ENCODE data around the gene MRPL51. TPM values are rescaled to one million over a fixed set of nuclear protein-coding genes. Genes with fewer than 3 reads are reported as not detected.

The MRPL51 gene
- total and polyA plus RNA-seq, 10 of the 15 experiments (the other 5 are each of a cell fraction or from before 2014, with no cell fraction given): 137 to 1,202 (median 267) TPM

DNA sequence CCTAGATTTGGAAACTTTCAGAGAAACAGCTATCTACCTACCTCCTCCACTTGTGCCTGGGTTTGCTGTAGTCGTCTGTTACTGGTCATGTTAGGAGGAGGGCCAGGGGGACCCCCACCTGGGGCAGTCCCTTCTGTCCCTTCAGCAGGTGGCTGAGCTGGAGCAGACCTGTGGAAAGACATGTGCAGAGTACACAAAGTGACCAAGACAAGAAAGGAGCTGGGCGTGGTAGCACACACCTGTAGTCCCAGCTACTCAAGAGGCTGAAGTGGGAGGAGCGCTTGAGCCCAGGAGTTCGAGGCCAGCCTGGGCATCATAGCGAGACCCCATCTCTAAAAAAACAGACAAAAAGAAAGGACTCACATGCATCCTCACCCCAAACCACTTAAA lies 26.9 kb downstream of the MRPL51 start:
- in situ Hi-C loops (cut with MboI) (loop anchor here (5.0 kb wide), 1 partner anchor 129 kb away; no protein-coding TSS in a partner anchor), intact Hi-C loops (cut with micrococcal nuclease; ENCODE audit: unreplicated experiment) (loop anchor here (5.0 kb wide), 2 partner anchors 71 to 144 kb away; no protein-coding TSS in a partner anchor)
- DNase-seq (ENCODE audit: low read depth, low spot score) (no peak), ATAC-seq (no peak), FAIRE-seq (no peak)
- H3K36me3 ChIP-seq (ENCODE audit: control insufficient read depth in 2 of 2, insufficient read depth in 2 of 2, low read length in 1 of 2): peaks cover 21 to 35% of the 10 kb centered on the region in 2 experiments
- H3K27ac ChIP-seq (ENCODE audit: control insufficient read depth, insufficient read depth): no peak overlapping the region
- ChIA-PET POLR2A (interaction anchor here (0.9 to 10.3 kb wide), 9 partner anchors 9 to 131 kb away, joined by 3 to 384 read pairs (median 7); partner anchors contain the start of genes CD27, GAPDH and TAPBPL), CTCF (interaction anchor here (0.7 to 3.9 kb wide), 41 partner anchors 8 to 398 kb away, joined by 3 to 240 read pairs (median 7); partner anchors contain the start of genes CD27, COPS7A, MRPL51 and TAPBPL), SMC1A (ENCODE audit: uncharacterized antibody, unreplicated experiment) (interaction anchor here (0.5 to 3.4 kb wide), 31 partner anchors 9 to 270 kb away, joined by 3 to 211 read pairs (median 6); partner anchors contain the start of genes CD27, GAPDH, MRPL51 and NOP2), RAD21 (ENCODE audit: unreplicated experiment) (interaction anchor here (0.6 to 8.8 kb wide), 22 partner anchors 9 to 317 kb away, joined by 3 to 319 read pairs (median 6); partner anchors contain the start of genes CD27, LPAR5, MRPL51 and TAPBPL)
- H2AFZ ChIP-seq (ENCODE audit: control insufficient read depth, low read depth, low read length): no peak overlapping the region
- no peak overlapping the region for H3K4me2 ChIP-seq (ENCODE audit: control insufficient read depth, insufficient read depth)
- no peak overlapping the region for H3K4me3 ChIP-seq
- no peak overlapping the region; the same call in 1 of the 2 replicates for H3K9ac ChIP-seq (ENCODE audit: control insufficient read depth, insufficient read depth, low read length)
- 87% methylated on average over 5 of the region's 5 CpGs for WGBS (ENCODE audit: insufficient coverage, insufficient replicate concordance, low lambda C conversion rate, missing lambda C conversion rate)
- H3K79me2 ChIP-seq (ENCODE audit: control insufficient read depth, insufficient read depth, low read length): peaks cover 76% of the 10 kb centered on the region
- H4K20me1 ChIP-seq (ENCODE audit: control insufficient read depth, insufficient read depth): no peaks in the 10 kb centered on the region
- peaks cover 39% of the 10 kb centered on the region for H3K4me1 ChIP-seq (ENCODE audit: control insufficient read depth, insufficient read depth, low read length)
- no TSS peak for BruUV-seq (replicated peaks)
- TF ChIP-seq NBN (IDR thresholded peaks at IDR 0.05): no peak
- TF ChIP-seq ATF2 (IDR thresholded peaks at IDR 0.05; ENCODE audit: low read length): no peak
- TF ChIP-seq POLR2A (IDR thresholded peaks at IDR 0.05; ENCODE audit: low read depth, low read length): no peak
- no peak for TF ChIP-seq ETV6 (conservative IDR thresholded peaks at IDR 0.05 in 1 of 2, IDR thresholded peaks at IDR 0.05 in 1 of 2; ENCODE audit: borderline replicate concordance in 1 of 2, low read depth in 1 of 2)
- TF ChIP-seq SUZ12 (IDR thresholded peaks at IDR 0.05; ENCODE audit: unreplicated experiment): no peak
- TF ChIP-seq, protein P1, sequence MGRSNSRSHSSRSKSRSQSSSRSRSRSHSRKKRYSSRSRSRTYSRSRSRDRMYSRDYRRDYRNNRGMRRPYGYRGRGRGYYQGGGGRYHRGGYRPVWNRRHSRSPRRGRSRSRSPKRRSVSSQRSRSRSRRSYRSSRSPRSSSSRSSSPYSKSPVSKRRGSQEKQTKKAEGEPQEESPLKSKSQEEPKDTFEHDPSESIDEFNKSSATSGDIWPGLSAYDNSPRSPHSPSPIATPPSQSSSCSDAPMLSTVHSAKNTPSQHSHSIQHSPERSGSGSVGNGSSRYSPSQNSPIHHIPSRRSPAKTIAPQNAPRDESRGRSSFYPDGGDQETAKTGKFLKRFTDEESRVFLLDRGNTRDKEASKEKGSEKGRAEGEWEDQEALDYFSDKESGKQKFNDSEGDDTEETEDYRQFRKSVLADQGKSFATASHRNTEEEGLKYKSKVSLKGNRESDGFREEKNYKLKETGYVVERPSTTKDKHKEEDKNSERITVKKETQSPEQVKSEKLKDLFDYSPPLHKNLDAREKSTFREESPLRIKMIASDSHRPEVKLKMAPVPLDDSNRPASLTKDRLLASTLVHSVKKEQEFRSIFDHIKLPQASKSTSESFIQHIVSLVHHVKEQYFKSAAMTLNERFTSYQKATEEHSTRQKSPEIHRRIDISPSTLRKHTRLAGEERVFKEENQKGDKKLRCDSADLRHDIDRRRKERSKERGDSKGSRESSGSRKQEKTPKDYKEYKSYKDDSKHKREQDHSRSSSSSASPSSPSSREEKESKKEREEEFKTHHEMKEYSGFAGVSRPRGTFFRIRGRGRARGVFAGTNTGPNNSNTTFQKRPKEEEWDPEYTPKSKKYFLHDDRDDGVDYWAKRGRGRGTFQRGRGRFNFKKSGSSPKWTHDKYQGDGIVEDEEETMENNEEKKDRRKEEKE (IDR thresholded peaks at IDR 0.05): no peak
- TF ChIP-seq FOS (IDR thresholded peaks at IDR 0.05; ENCODE audit: borderline replicate concordance, extremely low read depth, insufficient read length): no peak
- no peak for TF ChIP-seq KLF5 (IDR thresholded peaks at IDR 0.05; ENCODE audit: partially characterized antibody)
- TF ChIP-seq IKZF1 (conservative IDR thresholded peaks at IDR 0.05): no peak
- no peak for TF ChIP-seq MXI1 (IDR thresholded peaks at IDR 0.05; ENCODE audit: low read depth, low read length)
- no peak for TF ChIP-seq KAT2A (conservative IDR thresholded peaks at IDR 0.05; ENCODE audit: control insufficient read depth, low read depth, low read length)
- H3K9me3 ChIP-seq (replicated peaks; ENCODE audit: control insufficient read depth, insufficient read depth, low read length): no peaks in the 10 kb centered on the region
- H3K27me3 ChIP-seq (replicated peaks in 1 of 2; ENCODE audit: control insufficient read depth in 2 of 2, insufficient read depth in 2 of 2, low read length in 1 of 2): no peaks in the 10 kb centered on the region

All from GM12878 (cell line).